Mesodermal cell (in vitro differentiated cells): Measurements from ENCODE around the gene HOOK1.
A peak's percentile ranks its signal among the peaks of the same experiment; 100 is the strongest.

Experiments
- H3K27ac ChIP-seq: 2 replicates; pipeline ENCODE4 v1.7.0; 2013; ENCODE audit warnings: mild to moderate bottlenecking, low read depth, low read length, moderate library complexity; ENCODE audit not compliant: severe bottlenecking
- H3K36me3 ChIP-seq: 2 replicates; pipeline ENCODE4 v1.7.1; 2013; ENCODE audit warnings: mild to moderate bottlenecking, low read length, moderate library complexity; ENCODE audit not compliant: control insufficient read depth, insufficient read depth
- H3K4me1 ChIP-seq: one replicate; pipeline ENCODE4 v1.7.1; 2013; ENCODE audit warnings: mild to moderate bottlenecking, low read length; ENCODE audit not compliant: insufficient read depth, control insufficient read depth, poor library complexity, severe bottlenecking
- H3K4me3 ChIP-seq: 2 replicates; pipeline ENCODE4 v1.7.0; 2013; ENCODE audit warnings: low read length, control low read depth, mild to moderate bottlenecking; ENCODE audit not compliant: insufficient read depth, poor library complexity, severe bottlenecking; ENCODE audit errors: extremely low read depth
- H3K9me3 ChIP-seq: 2 replicates; pipeline ENCODE4 v1.7.1; 2013; ENCODE audit warnings: mild to moderate bottlenecking, low read length, moderate library complexity; ENCODE audit not compliant: control insufficient read depth
- WGBS, 2 experiments: methylation state at CpG; one replicate each; pipeline ENCODE4 v1.1.5; 2013; ENCODE audit warnings: missing lambda C conversion rate in 2 of 2; ENCODE audit not compliant: insufficient coverage in 2 of 2; 5-methylcytosine and 5-hydroxymethylcytosine counted together

The HOOK1 gene

GRCh38 chr1:59779949-59780348, 34.8 kb upstream of the HOOK1 start:
- WGBS, 2 experiments: 60 to 75% methylated on average over 2 of the region's 2 CpGs
- no peaks in the 10 kb centered on the region for H3K36me3 ChIP-seq
- H3K4me3 ChIP-seq: no peak overlapping the region
- no peaks in the 10 kb centered on the region for H3K9me3 ChIP-seq
- H3K4me1 ChIP-seq: no peaks in the 10 kb centered on the region
- no peak overlapping the region for H3K27ac ChIP-seq

DNA sequence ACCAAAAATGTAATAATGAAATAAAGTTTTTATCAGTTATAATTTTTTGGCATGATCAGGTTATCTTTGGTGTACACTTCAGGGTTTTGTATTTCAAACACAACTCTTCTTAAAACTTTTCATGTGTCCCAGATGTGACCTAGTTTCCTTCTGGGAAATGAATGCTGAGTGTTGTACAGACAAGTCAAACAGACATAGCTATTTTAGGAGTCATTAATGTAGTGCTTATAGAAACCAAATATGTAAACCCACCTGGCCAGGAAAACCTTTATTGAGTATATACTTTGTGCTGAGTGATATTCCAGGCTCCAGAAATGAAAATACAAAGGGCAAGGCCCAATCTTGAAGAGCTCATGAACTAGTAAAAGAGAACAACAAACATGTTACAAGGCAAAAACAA, 25.9 kb upstream of the HOOK1 start:
- Histone ChIP-seq H3K9me3 (peaks cover 11% of the 10 kb centered on the region), H3K27ac (no peak overlapping the region), H3K4me1 (no peaks in the 10 kb centered on the region), H3K4me3 (no peak overlapping the region), H3K36me3 (no peaks in the 10 kb centered on the region)

DNA sequence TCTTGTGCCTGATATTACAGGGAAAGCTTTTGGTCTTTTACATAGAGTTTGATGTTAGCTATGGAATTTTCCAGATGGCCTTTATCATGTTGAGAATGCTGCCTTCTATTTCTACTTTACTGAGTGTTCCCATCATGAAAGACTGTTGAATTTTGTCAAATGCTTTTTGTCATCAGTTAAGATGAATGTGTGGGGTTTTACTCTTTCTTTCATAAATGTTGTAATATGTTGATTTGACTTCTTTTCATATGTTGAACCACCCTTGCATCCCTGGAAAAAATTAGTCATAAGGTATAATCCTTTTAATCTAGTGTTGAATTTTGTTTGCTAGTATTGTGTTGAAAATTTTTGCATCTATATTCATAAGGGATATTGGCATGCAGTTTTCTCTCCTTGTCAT, 16.1 kb upstream of the HOOK1 start:
- H3K27ac ChIP-seq: no peak overlapping the region
- no peaks in the 10 kb centered on the region for H3K4me1 ChIP-seq
- no peak overlapping the region for H3K4me3 ChIP-seq
- no peaks in the 10 kb centered on the region for H3K9me3 ChIP-seq
- H3K36me3 ChIP-seq: no peaks in the 10 kb centered on the region

DNA sequence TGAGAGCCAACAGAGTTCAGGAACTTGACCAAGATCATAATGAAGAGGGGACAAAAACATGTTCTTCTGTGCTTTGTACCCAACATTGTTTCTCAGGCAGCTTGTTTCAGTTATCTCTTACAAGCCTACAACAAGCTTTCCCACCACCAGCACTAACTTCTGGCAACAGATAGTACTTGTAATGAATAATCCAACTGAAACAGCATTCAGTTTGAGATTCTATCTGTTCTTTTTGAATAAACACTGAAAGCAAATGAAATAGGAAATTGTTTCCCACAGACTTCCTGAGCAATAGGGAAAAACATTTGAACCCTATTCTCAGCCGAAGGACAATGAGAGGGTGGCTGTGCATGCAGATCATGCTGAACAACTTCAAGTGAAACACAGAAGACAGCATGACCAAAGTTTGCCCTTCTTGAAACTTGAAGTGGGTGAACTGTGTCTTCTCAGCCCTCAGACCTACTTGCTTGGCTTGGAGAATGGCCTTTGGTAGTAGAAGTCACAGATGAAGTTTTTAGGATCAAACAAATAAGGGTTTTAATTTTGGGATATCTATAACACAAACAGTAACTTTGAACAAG, 11.2 kb upstream of the HOOK1 start:
- Histone ChIP-seq H3K4me1 (no peaks in the 10 kb centered on the region), H3K9me3 (no peaks in the 10 kb centered on the region), H3K36me3 (no peaks in the 10 kb centered on the region), H3K4me3 (no peak overlapping the region), H3K27ac (no peak overlapping the region)
- 82 to 100% methylated on average over 1 of the region's 1 CpG for WGBS, 2 experiments

DNA sequence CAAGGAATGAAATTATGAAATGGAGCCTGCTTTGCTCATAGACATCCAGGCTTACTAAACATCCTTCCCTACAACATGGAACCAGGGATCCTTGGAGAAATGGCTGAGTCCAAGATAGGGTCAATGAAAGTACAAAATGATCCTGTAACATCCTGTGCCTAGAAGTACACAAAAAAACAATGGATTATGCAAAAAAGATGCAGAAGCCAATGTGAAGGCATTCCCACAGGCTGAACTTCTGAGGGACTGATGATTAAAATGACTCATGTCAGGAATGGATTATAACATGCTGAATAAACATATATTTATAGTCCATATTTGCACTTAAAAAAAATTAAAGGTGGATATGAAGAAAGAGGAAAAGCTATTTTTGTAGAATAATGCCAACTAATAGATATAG, 10.4 kb upstream of the HOOK1 start:
- H3K36me3 ChIP-seq: no peaks in the 10 kb centered on the region
- H3K4me3 ChIP-seq: no peak overlapping the region
- H3K4me1 ChIP-seq: no peaks in the 10 kb centered on the region
- H3K9me3 ChIP-seq: no peaks in the 10 kb centered on the region
- no peak overlapping the region for H3K27ac ChIP-seq

- Histone ChIP-seq H3K4me3 (no peak overlapping the region), H3K4me1 (no peaks in the 10 kb centered on the region), H3K27ac (no peak overlapping the region), H3K9me3 (no peaks in the 10 kb centered on the region), H3K36me3 (no peaks in the 10 kb centered on the region)
Measured at GRCh38 chr1:59805554-59805953, 9.2 kb upstream of the HOOK1 start.

GRCh38 chr1:59814180-59814900, 409 bp upstream of the HOOK1 start:
- 20 to 22% methylated on average over 15 to 27 of the region's 50 CpGs for WGBS, 2 experiments
- Histone ChIP-seq H3K27ac (no peak overlapping the region), H3K36me3 (no peaks in the 10 kb centered on the region), H3K4me3 (peak overlapping the region; percentile 41), H3K9me3 (no peaks in the 10 kb centered on the region), H3K4me1 (no peaks in the 10 kb centered on the region)

GRCh38 chr1:59815892-59816291, 1.1 kb downstream of the HOOK1 start:
- 78 to 86% methylated on average over 1 to 3 of the region's 3 CpGs for WGBS, 2 experiments

DNA sequence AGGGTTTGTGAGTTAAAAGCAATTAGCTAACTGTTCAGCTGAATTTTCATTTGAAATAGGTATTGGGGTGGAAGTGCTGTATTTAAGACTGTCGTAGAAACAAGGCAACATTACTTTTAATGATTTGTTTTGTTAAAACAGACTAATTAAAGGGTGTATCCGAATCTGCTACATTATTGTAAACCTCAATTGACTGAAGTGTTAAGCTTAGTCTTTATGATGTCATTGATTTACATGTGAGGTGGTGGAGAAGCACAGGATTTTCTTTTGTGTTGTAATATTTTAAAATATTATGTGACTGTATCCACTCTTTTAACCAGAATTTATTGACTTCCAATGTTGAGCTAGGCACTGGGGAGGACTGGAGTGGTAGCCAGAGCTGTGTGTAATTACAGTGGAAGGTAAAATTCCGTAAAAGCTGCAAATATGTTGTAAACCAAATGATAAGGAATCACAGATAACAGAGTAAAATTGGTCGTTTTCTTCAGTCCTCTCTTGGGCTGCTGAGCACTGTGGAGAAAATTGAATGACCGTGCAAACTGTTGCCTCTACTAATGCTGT, 1.6 kb downstream of the HOOK1 start:
- no peak overlapping the region for H3K27ac ChIP-seq
- H3K9me3 ChIP-seq: no peaks in the 10 kb centered on the region
- WGBS, 2 experiments: 70 to 82% methylated on average over 3 to 4 of the region's 5 CpGs
- no peak overlapping the region for H3K4me3 ChIP-seq
- no peaks in the 10 kb centered on the region for H3K36me3 ChIP-seq
- no peaks in the 10 kb centered on the region for H3K4me1 ChIP-seq

More at GRCh38 chr1:59815892-59816291, 1.1 kb downstream of the HOOK1 start:
- Histone ChIP-seq H3K4me3 (no peak overlapping the region), H3K36me3 (no peaks in the 10 kb centered on the region), H3K4me1 (no peaks in the 10 kb centered on the region), H3K27ac (no peak overlapping the region), H3K9me3 (no peaks in the 10 kb centered on the region)

- Histone ChIP-seq H3K4me1 (no peaks in the 10 kb centered on the region), H3K4me3 (no peak overlapping the region), H3K9me3 (no peaks in the 10 kb centered on the region), H3K27ac (no peak overlapping the region), H3K36me3 (no peaks in the 10 kb centered on the region)
Measured at GRCh38 chr1:59819566-59820438, 5.1 kb downstream of the HOOK1 start.
